ENCODE data around the gene P4HA1.
"Not testable (repeated sequence)": the region's sequence is repeated elsewhere in the genome, so short reads cannot be mapped to it uniquely, and the experiment has no call there.

Gene P4HA1

GRCh38 chr10:73022961-73023360 lies 73.7 kb downstream of the P4HA1 start:
- H3K27me3 ChIP-seq (ENCODE audit: control insufficient read depth, insufficient read depth, low read length); H3K27ac ChIP-seq (ENCODE audit: low read depth, low read length); H3K9ac ChIP-seq (ENCODE audit: low read length); H3K4me3 ChIP-seq (ENCODE audit: low read length); H3K4me1 ChIP-seq (ENCODE audit: control insufficient read depth, insufficient read depth, low read length); H3K36me3 ChIP-seq (ENCODE audit: control insufficient read depth, insufficient read depth, low read length): not testable (repeated sequence)

GRCh38 chr10:73021538-73022164 lies 75.0 kb downstream of the P4HA1 start:
- H3K27ac ChIP-seq (ENCODE audit: low read depth, low read length); H3K36me3 ChIP-seq (ENCODE audit: control insufficient read depth, insufficient read depth, low read length); H3K4me3 ChIP-seq (ENCODE audit: low read length); H3K9ac ChIP-seq (ENCODE audit: low read length); H3K27me3 ChIP-seq (ENCODE audit: control insufficient read depth, insufficient read depth, low read length); H3K4me1 ChIP-seq (ENCODE audit: control insufficient read depth, insufficient read depth, low read length): not testable (repeated sequence)

GRCh38 chr10:73021050-73021449 lies 75.6 kb downstream of the P4HA1 start:
- Histone ChIP-seq H3K9ac (ENCODE audit: low read length) (no peak overlapping the region), H3K27me3 (ENCODE audit: control insufficient read depth, insufficient read depth, low read length) (no peaks in the 10 kb centered on the region), H3K4me3 (ENCODE audit: low read length) (no peak overlapping the region), H3K27ac (ENCODE audit: low read depth, low read length) (no peak overlapping the region), H3K36me3 (ENCODE audit: control insufficient read depth, insufficient read depth, low read length) (peaks cover 6% of the 10 kb centered on the region), H3K4me1 (ENCODE audit: control insufficient read depth, insufficient read depth, low read length) (no peaks in the 10 kb centered on the region)

GRCh38 chr10:73019100-73019499 lies 77.6 kb downstream of the P4HA1 start:
- Histone ChIP-seq H3K36me3 (ENCODE audit: control insufficient read depth, insufficient read depth, low read length) (peaks cover 13% of the 10 kb centered on the region), H3K27me3 (ENCODE audit: control insufficient read depth, insufficient read depth, low read length) (no peaks in the 10 kb centered on the region), H3K4me3 (ENCODE audit: low read length) (no peak overlapping the region), H3K4me1 (ENCODE audit: control insufficient read depth, insufficient read depth, low read length) (no peaks in the 10 kb centered on the region), H3K27ac (ENCODE audit: low read depth, low read length) (no peak overlapping the region), H3K9ac (ENCODE audit: low read length) (no peak overlapping the region)

GRCh38 chr10:73018632-73019031 lies 78.0 kb downstream of the P4HA1 start:
- Histone ChIP-seq H3K4me1 (ENCODE audit: control insufficient read depth, insufficient read depth, low read length) (no peaks in the 10 kb centered on the region), H3K27ac (ENCODE audit: low read depth, low read length) (no peak overlapping the region), H3K9ac (ENCODE audit: low read length) (no peak overlapping the region), H3K36me3 (ENCODE audit: control insufficient read depth, insufficient read depth, low read length) (peaks cover 13% of the 10 kb centered on the region), H3K27me3 (ENCODE audit: control insufficient read depth, insufficient read depth, low read length) (no peaks in the 10 kb centered on the region), H3K4me3 (ENCODE audit: low read length) (no peak overlapping the region)

GRCh38 chr10:73017955-73018480 lies 78.6 kb downstream of the P4HA1 start:
- Histone ChIP-seq H3K4me1 (ENCODE audit: control insufficient read depth, insufficient read depth, low read length) (no peaks in the 10 kb centered on the region), H3K27me3 (ENCODE audit: control insufficient read depth, insufficient read depth, low read length) (no peaks in the 10 kb centered on the region), H3K9ac (ENCODE audit: low read length) (no peak overlapping the region), H3K4me3 (ENCODE audit: low read length) (no peak overlapping the region), H3K27ac (ENCODE audit: low read depth, low read length) (no peak overlapping the region), H3K36me3 (ENCODE audit: control insufficient read depth, insufficient read depth, low read length) (peaks cover 16% of the 10 kb centered on the region)

GRCh38 chr10:73015779-73016178 lies 80.9 kb downstream of the P4HA1 start:
- no peaks in the 10 kb centered on the region for H3K27me3 ChIP-seq (ENCODE audit: control insufficient read depth, insufficient read depth, low read length)
- no peak overlapping the region for H3K9ac ChIP-seq (ENCODE audit: low read length)
- H3K27ac ChIP-seq (ENCODE audit: low read depth, low read length) = no peak overlapping the region
- no peaks in the 10 kb centered on the region for H3K4me1 ChIP-seq (ENCODE audit: control insufficient read depth, insufficient read depth, low read length)
- H3K36me3 ChIP-seq (ENCODE audit: control insufficient read depth, insufficient read depth, low read length) = peaks cover 16% of the 10 kb centered on the region
- no peak overlapping the region for H3K4me3 ChIP-seq (ENCODE audit: low read length)

GRCh38 chr10:73003822-73004221 lies 92.8 kb downstream of the P4HA1 start:
- Histone ChIP-seq H3K27ac (ENCODE audit: low read depth, low read length) (no peak overlapping the region), H3K4me1 (ENCODE audit: control insufficient read depth, insufficient read depth, low read length) (no peaks in the 10 kb centered on the region), H3K9ac (ENCODE audit: low read length) (no peak overlapping the region), H3K36me3 (ENCODE audit: control insufficient read depth, insufficient read depth, low read length) (no peaks in the 10 kb centered on the region), H3K27me3 (ENCODE audit: control insufficient read depth, insufficient read depth, low read length) (no peaks in the 10 kb centered on the region), H3K4me3 (ENCODE audit: low read length) (no peak overlapping the region)

- H3K36me3 ChIP-seq (ENCODE audit: control insufficient read depth, insufficient read depth, low read length) = no peaks in the 10 kb centered on the region
- no peak overlapping the region for H3K27ac ChIP-seq (ENCODE audit: low read depth, low read length)
- H3K4me1 ChIP-seq (ENCODE audit: control insufficient read depth, insufficient read depth, low read length) = no peaks in the 10 kb centered on the region
- H3K9ac ChIP-seq (ENCODE audit: low read length) = no peak overlapping the region
- H3K4me3 ChIP-seq (ENCODE audit: low read length) = no peak overlapping the region
- H3K27me3 ChIP-seq (ENCODE audit: control insufficient read depth, insufficient read depth, low read length) = no peaks in the 10 kb centered on the region
Measured at GRCh38 chr10:73000973-73001372, 95.7 kb downstream of the P4HA1 start.

GRCh38 chr10:72997099-72997498 lies 99.6 kb downstream of the P4HA1 start:
- Histone ChIP-seq H3K4me1 (ENCODE audit: control insufficient read depth, insufficient read depth, low read length) (no peaks in the 10 kb centered on the region), H3K4me3 (ENCODE audit: low read length) (no peak overlapping the region), H3K9ac (ENCODE audit: low read length) (no peak overlapping the region), H3K27me3 (ENCODE audit: control insufficient read depth, insufficient read depth, low read length) (no peaks in the 10 kb centered on the region), H3K27ac (ENCODE audit: low read depth, low read length) (no peak overlapping the region), H3K36me3 (ENCODE audit: control insufficient read depth, insufficient read depth, low read length) (no peaks in the 10 kb centered on the region)

- H3K27ac ChIP-seq (ENCODE audit: low read depth, low read length); H3K9ac ChIP-seq (ENCODE audit: low read length); H3K4me1 ChIP-seq (ENCODE audit: control insufficient read depth, insufficient read depth, low read length); H3K4me3 ChIP-seq (ENCODE audit: low read length); H3K27me3 ChIP-seq (ENCODE audit: control insufficient read depth, insufficient read depth, low read length); H3K36me3 ChIP-seq (ENCODE audit: control insufficient read depth, insufficient read depth, low read length): not testable (repeated sequence)
Measured at GRCh38 chr10:72995459-72995858, 101.2 kb downstream of the P4HA1 start.

GRCh38 chr10:72989771-72990170 lies 106.9 kb downstream of the P4HA1 start:
- H3K4me3 ChIP-seq (ENCODE audit: low read length); H3K9ac ChIP-seq (ENCODE audit: low read length); H3K27ac ChIP-seq (ENCODE audit: low read depth, low read length); H3K36me3 ChIP-seq (ENCODE audit: control insufficient read depth, insufficient read depth, low read length); H3K27me3 ChIP-seq (ENCODE audit: control insufficient read depth, insufficient read depth, low read length); H3K4me1 ChIP-seq (ENCODE audit: control insufficient read depth, insufficient read depth, low read length): not testable (repeated sequence)

GRCh38 chr10:72984618-72985017 lies 112.0 kb downstream of the P4HA1 start:
- not testable (repeated sequence) for H3K27me3 ChIP-seq (ENCODE audit: control insufficient read depth, insufficient read depth, low read length); H3K4me1 ChIP-seq (ENCODE audit: control insufficient read depth, insufficient read depth, low read length); H3K27ac ChIP-seq (ENCODE audit: low read depth, low read length); H3K9ac ChIP-seq (ENCODE audit: low read length); H3K36me3 ChIP-seq (ENCODE audit: control insufficient read depth, insufficient read depth, low read length); H3K4me3 ChIP-seq (ENCODE audit: low read length)

Data from rectal smooth muscle tissue (tissue), 1 donor.